GM12864 (cell line): Measurements from ENCODE around the gene GHRL.
"Not testable (repeated sequence)": the region's sequence is repeated elsewhere in the genome, so short reads cannot be mapped to it uniquely, and the experiment has no call there.

Experiments used
- DNase-seq: peaks from one replicate; pipeline ENCODE4 v3.0.0-alpha.2; 2011; ENCODE audit warnings: low read depth
- H3K4me3 ChIP-seq: 2 replicates; pipeline ENCODE4 v1.5.1; 2011; ENCODE audit warnings: mild to moderate bottlenecking, low read depth, low read length, control low read depth
- TF ChIP-seq, protein P1 (sequence below): IDR thresholded peaks from 2 replicates; pipeline ENCODE4 v1.5.1; 2011; ENCODE audit warnings: low read depth, mild to moderate bottlenecking, moderate library complexity, low read length, control low read depth, inconsistent platforms; ENCODE audit errors: missing control alignments

Gene GHRL

DNA sequence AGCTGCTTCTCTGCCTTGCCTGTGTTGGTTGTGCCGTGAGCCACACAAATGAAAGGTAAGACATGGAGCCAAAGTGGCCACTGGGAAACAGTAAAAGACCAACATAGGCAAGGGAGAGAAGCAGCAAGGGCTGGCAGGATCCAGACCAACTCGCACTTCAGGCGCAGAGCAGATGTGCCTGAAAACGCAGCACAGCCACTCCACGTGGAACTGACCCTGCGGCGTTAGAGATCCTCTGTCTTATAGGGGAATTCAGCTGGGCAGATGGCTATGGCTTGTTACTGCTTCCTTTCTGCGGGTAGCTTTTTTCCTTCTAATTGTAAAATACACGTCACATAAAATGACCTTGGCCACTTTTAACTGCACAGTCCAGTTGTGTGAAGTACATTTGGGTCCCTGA, 10.4 kb upstream of the GHRL start:
- TF ChIP-seq, protein P1, sequence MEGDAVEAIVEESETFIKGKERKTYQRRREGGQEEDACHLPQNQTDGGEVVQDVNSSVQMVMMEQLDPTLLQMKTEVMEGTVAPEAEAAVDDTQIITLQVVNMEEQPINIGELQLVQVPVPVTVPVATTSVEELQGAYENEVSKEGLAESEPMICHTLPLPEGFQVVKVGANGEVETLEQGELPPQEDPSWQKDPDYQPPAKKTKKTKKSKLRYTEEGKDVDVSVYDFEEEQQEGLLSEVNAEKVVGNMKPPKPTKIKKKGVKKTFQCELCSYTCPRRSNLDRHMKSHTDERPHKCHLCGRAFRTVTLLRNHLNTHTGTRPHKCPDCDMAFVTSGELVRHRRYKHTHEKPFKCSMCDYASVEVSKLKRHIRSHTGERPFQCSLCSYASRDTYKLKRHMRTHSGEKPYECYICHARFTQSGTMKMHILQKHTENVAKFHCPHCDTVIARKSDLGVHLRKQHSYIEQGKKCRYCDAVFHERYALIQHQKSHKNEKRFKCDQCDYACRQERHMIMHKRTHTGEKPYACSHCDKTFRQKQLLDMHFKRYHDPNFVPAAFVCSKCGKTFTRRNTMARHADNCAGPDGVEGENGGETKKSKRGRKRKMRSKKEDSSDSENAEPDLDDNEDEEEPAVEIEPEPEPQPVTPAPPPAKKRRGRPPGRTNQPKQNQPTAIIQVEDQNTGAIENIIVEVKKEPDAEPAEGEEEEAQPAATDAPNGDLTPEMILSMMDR, result no peak
- no peak overlapping the region for H3K4me3 ChIP-seq
- DNase-seq, result no peak

DNA sequence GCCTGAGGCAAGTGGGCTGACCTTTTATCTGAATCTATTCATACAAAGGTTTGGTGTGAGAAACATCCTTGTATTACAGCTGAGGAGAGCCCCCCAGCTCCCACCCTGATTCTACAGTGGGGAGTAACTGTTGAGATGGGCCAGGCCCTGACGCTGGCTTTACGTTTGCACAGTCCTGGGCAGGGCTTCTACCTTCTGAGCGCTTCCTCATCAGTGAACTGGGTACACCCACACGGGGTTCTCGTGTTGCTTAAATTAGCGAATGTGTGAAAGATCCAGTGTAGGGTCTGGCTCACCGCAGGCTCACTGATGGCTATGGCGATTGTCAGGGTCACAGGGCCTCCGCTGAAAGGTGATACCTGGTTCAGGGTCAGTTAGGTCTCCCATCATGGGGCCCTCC, 7.3 kb upstream of the GHRL start:
- no peak for DNase-seq
- TF ChIP-seq, protein P1, result no peak
- no peak overlapping the region for H3K4me3 ChIP-seq

DNA sequence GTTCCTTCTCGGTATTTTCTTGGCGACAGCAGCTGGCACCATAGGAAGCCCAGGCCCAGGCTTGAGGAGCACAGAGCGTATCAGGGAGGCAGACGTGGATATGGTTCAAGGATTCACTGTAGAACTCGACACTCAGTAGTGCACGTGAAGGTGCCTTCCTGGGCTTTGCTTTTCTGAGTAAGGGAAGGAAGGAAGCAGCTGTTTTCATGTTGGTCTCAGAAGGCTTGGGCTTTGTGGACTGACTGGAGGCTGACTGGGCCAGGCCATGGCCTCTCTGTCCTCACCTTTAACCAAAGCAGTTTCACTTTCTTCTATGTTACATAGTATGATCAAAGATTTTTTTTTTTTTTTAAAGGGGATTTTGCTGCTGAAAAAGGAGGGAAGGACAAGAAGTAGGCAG, 6.9 kb upstream of the GHRL start:
- H3K4me3 ChIP-seq, result no peak overlapping the region
- TF ChIP-seq, protein P1, result no peak
- DNase-seq, result no peak

DNA sequence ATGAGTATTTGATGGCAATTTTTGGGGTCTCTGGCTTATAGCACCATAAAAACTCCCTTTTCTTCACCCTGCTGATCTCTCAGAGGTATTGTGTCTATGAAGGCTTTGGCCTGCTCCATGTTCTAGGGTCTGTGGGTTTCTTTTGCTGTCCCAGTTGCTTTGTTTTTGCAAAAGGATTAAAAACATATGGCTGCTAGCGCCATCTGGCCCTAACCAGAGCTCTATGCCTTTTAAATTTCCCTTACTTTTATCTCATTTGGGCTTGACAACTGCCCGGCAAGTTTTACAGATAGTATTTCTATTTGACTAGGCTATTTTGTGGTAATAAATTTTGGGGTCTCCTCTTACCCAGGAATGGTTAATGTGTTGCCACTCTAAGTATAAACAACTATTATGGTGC, 6.4 kb upstream of the GHRL start:
- TF ChIP-seq, protein P1, result no peak
- H3K4me3 ChIP-seq, result no peak overlapping the region
- no peak for DNase-seq

DNA sequence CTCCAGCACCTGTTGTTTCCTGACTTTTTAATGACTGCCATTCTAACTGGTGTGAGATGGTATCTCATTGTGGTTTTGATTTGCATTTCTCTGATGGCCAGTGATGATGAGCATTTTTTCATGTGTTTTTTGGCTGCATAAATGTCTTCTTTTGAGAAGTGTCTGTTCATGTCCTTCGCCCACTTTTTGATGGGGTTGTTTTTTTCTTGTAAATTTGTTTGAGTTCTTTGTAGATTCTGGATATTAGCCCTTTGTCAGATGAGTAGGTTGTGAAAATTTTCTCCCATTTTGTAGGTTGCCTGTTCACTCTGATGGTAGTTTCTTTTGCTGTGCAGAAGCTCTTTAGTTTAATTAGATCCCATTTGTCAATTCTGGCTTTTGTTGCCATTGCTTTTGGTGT, 5.3 kb upstream of the GHRL start:
- not testable (repeated sequence) for DNase-seq, H3K4me3 ChIP-seq

DNA sequence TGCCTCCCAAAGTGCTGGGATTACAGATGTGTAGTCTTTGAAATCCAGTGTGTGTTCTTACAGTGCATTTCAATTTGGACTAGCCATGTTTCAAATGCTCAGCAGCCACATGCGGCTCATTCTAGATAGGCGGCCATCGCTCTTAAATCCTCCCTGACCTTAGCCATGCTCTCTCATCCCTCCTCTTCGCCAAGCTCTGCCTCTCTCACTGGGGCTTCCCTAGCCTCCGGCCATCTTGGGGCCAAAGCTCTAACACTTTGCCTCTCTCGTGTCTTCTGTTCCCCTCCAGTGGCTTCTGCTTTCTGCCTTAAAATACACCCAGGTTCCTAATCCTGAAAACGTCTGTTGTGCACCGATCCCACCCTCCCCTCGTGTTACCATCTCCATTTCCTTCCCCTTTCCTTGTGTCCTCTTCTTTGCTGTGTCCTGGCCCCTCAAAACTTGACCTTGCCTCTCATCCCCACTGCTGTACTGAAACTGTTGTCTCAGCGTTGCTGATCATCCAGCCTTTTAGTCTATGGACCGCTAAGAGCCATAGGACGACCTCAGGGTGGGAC, 1.4 kb upstream of the GHRL start:
- TF ChIP-seq, protein P1, result no peak
- DNase-seq, result no peak
- no peak overlapping the region for H3K4me3 ChIP-seq

DNA sequence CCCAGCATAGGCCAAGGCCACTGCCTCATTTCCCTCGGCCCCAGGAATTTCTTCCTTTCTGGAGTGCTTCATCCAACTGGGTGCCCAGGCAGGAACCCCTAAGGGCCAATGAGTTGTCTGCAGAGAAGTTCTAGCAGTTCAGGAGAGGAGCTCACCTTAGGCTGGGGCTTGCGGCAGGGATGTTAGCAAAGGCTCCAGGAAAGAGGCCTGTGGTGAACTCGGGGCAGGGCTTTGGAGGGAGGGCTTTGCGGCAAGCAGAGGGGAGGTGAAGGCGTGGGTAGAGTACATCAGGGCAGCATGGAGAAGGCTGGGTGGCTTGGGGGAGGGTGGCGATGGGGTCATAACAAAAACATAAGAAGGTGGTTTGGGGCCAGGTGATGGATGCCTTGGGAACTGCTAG, 1.1 kb downstream of the GHRL start:
- DNase-seq, result no peak
- TF ChIP-seq, protein P1, result no peak
- no peak overlapping the region for H3K4me3 ChIP-seq
